Pancreas (tissue), 10 donors: Measurements from ENCODE around the gene TSHZ2. TPM values are rescaled to one million over a fixed set of nuclear protein-coding genes. Genes with fewer than 3 reads are reported as not detected.

Source experiments
- ATAC-seq, 4 donors: fragments of 200-7000 bp; cut with Tn5 transposase; one replicate each; pipeline versions ENCODE4 v1.8.0 to v1.9.1; 2020; ENCODE audit warnings: mild to moderate bottlenecking in 4 of 4, moderate library complexity in 4 of 4
- DNase-seq, 6 donors: peaks; one replicate each; pipeline ENCODE4 v3.0.0-alpha.2; 2020
- FAIRE-seq: peaks from 2 replicates; lab custom pipeline; 2012; peaks lifted over from hg19 to GRCh38; lab: Jason Lieb, UNC
- H3K27ac ChIP-seq, 4 donors: fragments of 200-600 bp; sonication (generic); 1 replicate in 3 of 4; 2 replicates in 1 of 4; pipeline versions ENCODE4 v1.5.0 to v1.8.0; 2020
- H3K27me3 ChIP-seq, 4 donors: fragments of 200-600 bp; one replicate each; pipeline ENCODE4 v1.8.0; 2021
- H3K36me3 ChIP-seq, 3 donors: fragments of 200-600 bp; sonication (generic) in 1 of 3; one replicate each; pipeline versions ENCODE4 v1.5.0 to v1.8.0; 2020 to 2021
- H3K4me1 ChIP-seq, 3 donors: fragments of 200-600 bp; one replicate each; pipeline ENCODE4 v1.8.0; 2021
- H3K4me3 ChIP-seq, 4 donors: fragments of 200-600 bp; sonication (generic) in 2 of 4; one replicate each; pipeline versions ENCODE4 v1.5.0 to v1.8.0; 2020 to 2021
- H3K9me3 ChIP-seq, 4 donors: fragments of 200-600 bp; one replicate each; pipeline ENCODE4 v1.8.0; 2021
- CTCF ChIP-seq, 4 donors: fragments of 200-600 bp; sonication (generic) in 3 of 4; IDR thresholded peaks; one replicate each; pipeline versions ENCODE4 v1.5.0 to v1.8.0; 2021; ENCODE audit warnings: antibody characterized with exemption in 4 of 4
- WGBS, 2 donors: extraction: QIAGEN DNeasy Blood & Tissue Kit; methylation state at CpG; one replicate each; pipeline ENCODE4 v1.1.7; 2013; 5-methylcytosine and 5-hydroxymethylcytosine counted together
- intact Hi-C, 3 donors: fragments of 100-400 bp; cut with DNase I; formaldehyde crosslinking; loops; one replicate each; pipeline versions ENCODE4 v1.11.1 to v1.14.2; 2022
- polyA plus RNA-seq, 2 donors: library from polyadenylated mRNA; stranded (reverse); fragments of 200-250 nt; gene quantifications; one replicate each; pipeline ENCODE4 v1.2.3, GENCODE V29; 2013
- total RNA-seq, 6 donors: library from RNA; stranded (reverse); fragmentation: NEBNext Ultra II Directional in 4 of 6; extraction: Animal tissue kit (Norgen Biotek cat#: 25700) in 4 of 6; gene quantifications; one replicate each; pipeline versions ENCODE4 v1.2.1 to v1.2.4, GENCODE V29; 2021 to 2023
- donor health status: healthy with polysubstance abuse.
- donor health status: DM: no; HTN: no; CAD: no; lungs with moderate emphysema.
- donor health status: DM: no; HTN: no; CAD: no.
- donor health status: control.
- donor health status: control.
- donor health status: Bipolar disorder and iron deficiency.
- donor health status: DM: yes; HTN: yes; CAD: no.
- donor health status: DM: no; HTN: no; CAD: no.
- donor health status: DM: no; HTN: no; CAD: no.
- donor health status: DM: yes; HTN: yes; CAD: no.

TSHZ2 gene
- total and polyA plus RNA-seq, 8 donors, result 2.2 to 23.5 (median 4.5) TPM

GRCh38 chr20:52937591-52938100 lies 34.5 kb upstream of the TSHZ2 start:
- ATAC-seq, result no peak
- 59 to 76% methylated on average over 6 of the region's 6 CpGs for WGBS, 2 donors
- DNase-seq, result no peak

GRCh38 chr20:52939141-52939540 lies 33.0 kb upstream of the TSHZ2 start:
- 75 to 78% methylated on average over 4 of the region's 4 CpGs for WGBS, 2 donors
- Histone ChIP-seq H3K36me3 (no peaks in the 10 kb centered on the region), H3K27ac (no peak overlapping the region), H3K9me3 (no peaks in the 10 kb centered on the region), H3K4me1 (no peaks in the 10 kb centered on the region), H3K27me3 (no peaks in the 10 kb centered on the region), H3K4me3 (no peak overlapping the region)
- FAIRE-seq (no peak), ATAC-seq (no peak), DNase-seq (no peak)
- intact Hi-C loops, result no loop called here
- TF ChIP-seq CTCF (IDR thresholded peaks at IDR 0.05), result no peak

More at GRCh38 chr20:52937591-52938100, 34.5 kb upstream of the TSHZ2 start:
- Histone ChIP-seq H3K4me3 (no peak overlapping the region), H3K27ac (no peak overlapping the region), H3K9me3 (no peaks in the 10 kb centered on the region), H3K36me3 (no peaks in the 10 kb centered on the region), H3K4me1 (no peaks in the 10 kb centered on the region), H3K27me3 (no peaks in the 10 kb centered on the region)
- intact Hi-C loops, result no loop called here
- no peak for FAIRE-seq
- TF ChIP-seq CTCF (IDR thresholded peaks at IDR 0.05), result no peak

GRCh38 chr20:52941808-52942207 lies 30.4 kb upstream of the TSHZ2 start:
- no peak for ATAC-seq
- FAIRE-seq, result no peak
- intact Hi-C loops, result no loop called here
- WGBS, 2 donors, result 94 to 100% methylated on average over 3 of the region's 3 CpGs
- Histone ChIP-seq H3K4me1 (no peaks in the 10 kb centered on the region), H3K27me3 (no peaks in the 10 kb centered on the region), H3K4me3 (no peak overlapping the region), H3K9me3 (no peaks in the 10 kb centered on the region), H3K27ac (no peak overlapping the region), H3K36me3 (no peaks in the 10 kb centered on the region)
- no peak for TF ChIP-seq CTCF (IDR thresholded peaks at IDR 0.05)
- DNase-seq, result no peak

GRCh38 chr20:52943185-52943841 lies 28.8 kb upstream of the TSHZ2 start:
- no peaks in the 10 kb centered on the region for H3K9me3 ChIP-seq
- H3K27ac ChIP-seq, result no peak overlapping the region
- intact Hi-C loops, result no loop called here
- H3K4me1 ChIP-seq, result no peaks in the 10 kb centered on the region
- WGBS, 2 donors, result 62 to 65% methylated on average over 2 of the region's 2 CpGs
- peak in 1 of 4 donors; percentile 62 for ATAC-seq
- no peak for TF ChIP-seq CTCF (IDR thresholded peaks at IDR 0.05)
- no peak for DNase-seq
- H3K27me3 ChIP-seq, result no peaks in the 10 kb centered on the region
- no peaks in the 10 kb centered on the region for H3K36me3 ChIP-seq
- no peak for FAIRE-seq
- no peak overlapping the region for H3K4me3 ChIP-seq

- Histone ChIP-seq H3K4me3 (no peak overlapping the region), H3K27me3 (no peaks in the 10 kb centered on the region), H3K9me3 (no peaks in the 10 kb centered on the region), H3K27ac (no peak overlapping the region), H3K36me3 (no peaks in the 10 kb centered on the region), H3K4me1 (no peaks in the 10 kb centered on the region)
- DNase-seq, result no peak
- intact Hi-C loops, result no loop called here
- FAIRE-seq, result no peak
- TF ChIP-seq CTCF (IDR thresholded peaks at IDR 0.05), result no peak
- no peak for ATAC-seq
- WGBS, 2 donors, result 66 to 84% methylated on average over 1 of the region's 1 CpG
These were observed 26.9 kb upstream of the TSHZ2 start for GRCh38 chr20:52945268-52945667.
